ENCODE measurements around the gene SYTL1. TPM values are rescaled to one million over a fixed set of nuclear protein-coding genes. Genes with fewer than 3 reads are reported as not detected.

Gene SYTL1, protein sequence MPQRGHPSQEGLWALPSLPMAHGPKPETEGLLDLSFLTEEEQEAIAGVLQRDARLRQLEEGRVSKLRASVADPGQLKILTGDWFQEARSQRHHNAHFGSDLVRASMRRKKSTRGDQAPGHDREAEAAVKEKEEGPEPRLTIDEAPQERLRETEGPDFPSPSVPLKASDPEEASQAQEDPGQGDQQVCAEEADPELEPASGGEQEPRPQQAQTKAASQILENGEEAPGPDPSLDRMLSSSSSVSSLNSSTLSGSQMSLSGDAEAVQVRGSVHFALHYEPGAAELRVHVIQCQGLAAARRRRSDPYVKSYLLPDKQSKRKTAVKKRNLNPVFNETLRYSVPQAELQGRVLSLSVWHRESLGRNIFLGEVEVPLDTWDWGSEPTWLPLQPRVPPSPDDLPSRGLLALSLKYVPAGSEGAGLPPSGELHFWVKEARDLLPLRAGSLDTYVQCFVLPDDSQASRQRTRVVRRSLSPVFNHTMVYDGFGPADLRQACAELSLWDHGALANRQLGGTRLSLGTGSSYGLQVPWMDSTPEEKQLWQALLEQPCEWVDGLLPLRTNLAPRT
- 1 to 10 TPM; 1.6 to 1.9 TPM for total RNA-seq
- long read RNA-seq, donor 1, partial matches to known transcripts, result 0 of 2 reads
- long read RNA-seq, donor 1, other reads (novel, unspliced or antisense), result 2 of 2 reads
- long read RNA-seq, donor 2, partial matches to known transcripts, result 0 of 2 reads
- long read RNA-seq, donor 2, other reads (novel, unspliced or antisense), result 1 of 2 reads

DNA sequence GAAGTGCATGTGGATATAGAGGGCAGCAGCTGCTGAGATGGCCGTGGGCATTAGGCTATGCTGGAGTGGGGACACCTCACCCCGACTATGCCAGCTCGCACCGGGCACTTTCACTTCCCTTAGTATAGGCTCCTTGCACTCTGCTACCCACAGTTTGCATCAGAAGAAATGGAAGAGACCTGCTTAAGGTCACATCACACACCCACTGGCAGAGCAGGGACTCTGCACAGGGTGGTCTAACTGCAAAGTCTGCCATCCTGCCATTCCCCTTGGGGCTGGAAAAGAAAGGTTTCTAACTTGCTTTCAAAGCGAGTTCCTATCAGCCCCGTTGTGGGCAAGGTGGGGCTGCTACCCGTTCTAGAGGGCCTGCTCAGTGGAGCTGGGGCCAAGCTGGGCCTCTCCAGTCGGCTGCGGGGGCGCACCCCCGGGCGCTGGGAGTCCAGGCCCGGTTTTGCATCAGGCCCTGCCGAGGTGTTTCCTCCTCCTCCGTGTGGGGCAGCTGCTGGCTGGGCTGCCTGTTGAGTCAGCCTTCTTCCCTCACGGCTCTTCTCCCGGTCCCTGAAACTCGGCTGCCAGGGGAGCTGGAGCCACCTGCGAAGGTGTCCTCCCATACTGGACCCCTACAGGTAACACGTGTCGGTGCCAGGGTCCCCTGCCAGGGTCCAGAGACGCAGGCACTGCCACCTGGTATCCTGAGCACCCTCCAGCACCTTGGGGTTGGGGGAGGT lies at the start of gene SYTL1:
Gene SYTL1 (plus strand): TSS at position 498 of the 728 bp plus-strand sequence. CDS start 3,313 bp downstream, outside the sequence.
- intact Hi-C loops (cut with DNase I), result no loop called here
- peak; percentile 83 for DNase-seq (ENCODE audit: low spot score)

DNA sequence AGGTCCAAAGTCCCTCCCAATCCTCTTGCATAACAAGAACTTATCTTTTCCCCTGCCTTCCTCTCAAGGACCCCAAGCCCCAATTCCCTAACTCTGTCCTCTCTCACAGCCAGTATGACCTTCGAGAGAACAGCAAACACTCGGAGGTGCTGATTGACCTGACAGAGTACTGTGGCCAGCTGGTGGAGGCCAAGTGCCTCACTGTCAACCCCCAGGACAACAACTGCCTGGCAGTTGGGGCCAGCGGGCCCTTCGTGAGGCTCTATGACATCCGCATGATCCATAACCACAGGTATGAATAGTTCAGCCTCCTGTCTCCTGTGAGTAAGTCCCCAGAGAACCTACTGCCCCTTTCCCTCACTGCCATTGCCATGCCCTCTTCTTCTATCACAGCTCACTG lies 49.7 kb upstream of the SYTL1 start:
- intact Hi-C loops (cut with DNase I), result no loop called here

DNA sequence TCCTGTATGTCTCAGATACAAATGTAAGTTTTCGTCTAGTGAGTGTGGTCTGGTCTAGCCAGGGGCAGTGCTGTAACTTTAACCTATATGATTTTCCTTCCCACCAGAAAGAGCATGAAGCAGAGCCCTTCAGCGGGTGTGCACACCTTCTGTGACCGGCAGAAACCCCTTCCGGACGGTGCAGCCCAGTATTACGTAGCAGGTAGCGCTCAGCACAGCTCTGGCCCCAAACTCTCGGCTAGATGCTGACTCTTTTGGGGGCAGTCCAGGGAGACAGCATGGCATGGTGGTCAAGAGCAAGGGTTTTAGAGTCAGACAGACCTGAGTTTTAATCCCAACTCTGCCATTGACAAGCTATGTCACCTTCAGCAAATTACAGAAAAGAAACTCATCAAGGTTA lies 47.9 kb upstream of the SYTL1 start:
- peak; percentile 45 for DNase-seq (ENCODE audit: low spot score)
- intact Hi-C loops (cut with DNase I), result no loop called here

More for the DNA sequence above, 49.7 kb upstream of the SYTL1 start:
- no peak for DNase-seq (ENCODE audit: low spot score)

DNA sequence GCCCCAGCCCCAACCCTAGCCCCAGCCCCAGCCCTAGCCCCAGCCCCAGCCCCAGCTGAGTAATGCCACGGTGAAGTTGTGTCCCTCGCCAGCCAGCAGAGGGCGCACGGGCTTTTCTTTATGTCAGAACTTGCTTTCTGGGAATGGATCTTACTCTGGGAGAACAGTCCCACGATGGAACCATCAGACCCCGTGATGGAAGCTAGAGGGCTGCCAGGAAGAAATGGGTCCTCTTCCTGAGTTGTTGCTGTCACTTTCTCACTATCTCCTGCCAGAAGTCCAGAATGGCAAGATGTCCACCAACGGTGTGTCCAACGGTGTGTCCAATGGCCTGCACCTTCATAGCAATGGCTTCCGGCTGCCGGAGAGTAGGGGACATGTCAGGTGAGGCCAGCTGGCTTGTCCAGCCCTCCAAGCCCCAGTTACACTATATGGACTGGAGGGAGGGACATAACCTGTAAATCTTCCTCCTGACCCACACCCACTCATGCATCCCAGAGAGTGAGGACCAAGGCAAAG lies 45.0 kb upstream of the SYTL1 start:
- intact Hi-C loops (cut with DNase I), result no loop called here
- peak; percentile 92 for DNase-seq (ENCODE audit: low spot score)

DNA sequence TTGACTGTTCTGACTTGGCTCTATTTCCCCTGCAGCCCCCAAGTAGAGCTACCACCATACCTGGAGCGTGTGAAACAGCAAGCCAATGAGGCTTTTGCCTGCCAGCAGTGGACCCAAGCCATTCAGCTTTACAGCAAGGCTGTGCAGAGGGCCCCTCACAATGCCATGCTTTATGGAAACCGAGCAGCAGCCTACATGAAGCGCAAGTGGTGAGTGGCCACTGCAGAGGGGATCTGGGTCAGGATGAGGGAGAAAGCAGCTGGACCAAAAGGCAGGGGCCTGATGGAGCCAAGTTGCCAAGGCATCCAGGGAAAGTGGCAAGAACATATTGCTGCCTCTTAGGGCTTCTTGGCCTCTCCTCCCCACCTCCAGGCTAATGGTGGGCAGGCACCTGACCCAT lies 43.9 kb upstream of the SYTL1 start:
- intact Hi-C loops (cut with DNase I), result no loop called here
- DNase-seq (ENCODE audit: low spot score), result peak; percentile 45

DNA sequence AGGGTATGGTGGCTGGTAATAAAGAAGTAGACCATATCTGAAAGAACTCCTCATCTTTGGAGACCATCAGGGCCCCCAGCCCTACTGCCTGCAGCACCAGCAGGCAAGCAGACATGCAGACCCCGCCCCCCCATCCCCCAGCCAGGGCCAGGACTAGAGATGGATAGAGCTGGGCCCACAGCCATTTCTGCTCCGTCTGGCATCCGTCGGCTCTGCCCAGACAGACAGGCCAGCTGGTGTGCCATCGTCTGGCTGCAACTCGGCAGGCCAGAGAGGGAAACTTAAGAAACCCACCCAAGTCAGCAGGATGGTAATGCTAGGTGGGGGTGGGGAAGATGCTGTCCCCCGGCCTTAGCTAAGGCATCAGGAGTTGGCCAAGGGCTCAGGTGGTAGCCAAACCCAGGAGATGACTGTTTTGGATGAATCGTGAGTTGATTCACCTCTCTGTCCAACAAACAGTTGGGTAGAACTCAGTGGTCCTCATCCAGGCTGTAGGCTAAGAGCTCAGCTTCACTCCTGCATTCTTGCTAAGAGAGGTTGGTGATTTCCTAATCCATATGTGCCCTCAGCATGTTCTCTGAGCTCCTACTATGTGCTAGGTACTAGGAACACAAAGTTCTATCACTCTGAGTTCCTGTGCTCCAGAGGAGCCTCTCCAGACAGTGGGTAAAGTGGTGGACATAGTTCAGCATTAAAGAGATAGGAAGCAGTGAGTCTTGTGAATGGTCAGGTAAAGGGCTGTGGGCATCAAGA lies 43.0 kb upstream of the SYTL1 start:
- peak; percentile 62 for DNase-seq (ENCODE audit: low spot score)
- intact Hi-C loops (cut with DNase I), result no loop called here

DNA sequence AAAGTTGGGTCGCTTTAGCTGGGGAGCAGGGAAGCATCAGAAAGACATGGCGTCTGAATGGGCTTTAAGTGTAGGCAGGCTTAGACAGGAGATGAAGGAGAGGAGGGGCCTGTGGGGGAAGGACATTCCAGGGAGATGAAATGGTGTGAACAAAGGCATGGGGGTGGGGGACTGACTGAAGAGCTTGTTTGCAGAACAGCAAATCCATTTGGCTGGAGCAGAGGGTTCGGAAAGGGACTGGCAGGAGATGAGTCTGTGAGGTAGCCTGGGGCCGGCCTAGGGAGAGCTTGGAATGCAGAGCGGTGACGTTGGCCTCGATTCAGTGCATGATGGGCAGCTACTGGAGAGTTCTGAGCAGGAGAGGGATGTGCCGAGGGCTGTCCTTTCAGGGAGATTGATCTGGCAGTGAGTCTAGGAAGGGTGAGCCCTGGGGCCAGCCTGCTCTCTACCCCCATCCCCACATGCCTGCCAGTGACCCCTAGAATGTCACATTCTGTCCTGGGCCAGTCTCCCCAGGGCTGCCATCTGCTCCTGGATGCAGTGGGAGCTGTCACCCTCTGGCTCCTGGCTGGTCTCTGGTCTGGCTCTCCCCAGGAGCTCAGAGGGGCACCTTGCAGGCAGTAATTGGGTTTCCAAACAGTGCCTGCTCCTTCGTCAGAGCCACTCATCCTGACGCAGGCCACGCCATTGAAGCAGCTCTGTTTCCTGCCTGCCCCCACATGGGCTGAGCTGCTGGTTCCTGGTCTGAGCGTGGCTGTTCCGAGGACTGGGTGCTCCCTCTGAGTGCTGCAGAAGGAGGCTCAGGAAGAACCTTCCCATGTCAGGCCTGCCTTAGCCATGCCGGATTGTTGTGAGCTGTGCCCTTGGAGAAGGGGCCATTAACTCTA lies 42.2 kb upstream of the SYTL1 start:
- peak; percentile 90 for DNase-seq (ENCODE audit: low spot score)
- intact Hi-C loops (cut with DNase I), result loop anchor here (5.0 to 10.0 kb wide), 4 partner anchors 88 to 308 kb away; partner anchors contain the start of genes AHDC1 (in 1 of the 2) and GPR3 (in 1 of the 2)

DNA sequence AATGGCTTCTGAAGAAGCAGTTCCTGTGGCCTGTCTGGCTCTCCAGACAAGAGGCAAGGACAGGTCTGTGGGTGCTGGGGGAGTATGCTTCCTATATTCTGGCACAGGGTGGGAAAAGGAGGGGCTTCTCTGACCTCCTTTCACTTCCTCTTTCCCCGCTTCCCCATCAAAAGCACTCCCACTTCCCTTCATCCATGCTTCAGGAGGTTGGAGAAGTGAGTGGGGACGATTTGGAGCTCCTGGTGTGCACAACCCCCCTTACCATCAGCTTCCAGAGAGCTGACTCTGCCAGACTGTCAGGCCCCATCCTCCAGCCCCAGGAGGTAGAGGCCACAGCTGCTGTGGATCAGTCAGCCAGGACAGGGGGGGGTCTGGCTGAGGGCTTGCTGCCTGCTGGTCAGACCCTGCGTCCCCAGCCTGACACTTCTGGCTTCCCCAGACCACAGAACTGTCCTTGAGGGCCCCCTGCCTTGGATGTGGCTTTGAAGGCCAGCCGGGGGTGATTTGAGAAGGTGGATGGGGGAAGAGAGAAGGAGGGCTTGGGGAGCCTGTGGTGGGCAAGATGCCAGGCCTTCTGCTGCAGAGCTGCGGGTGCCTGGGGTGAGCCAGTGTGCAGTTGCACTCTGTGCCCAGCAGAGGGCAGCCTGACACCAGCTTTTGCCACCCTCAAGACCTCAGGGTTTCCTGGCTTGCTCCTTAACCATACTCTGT lies 41.3 kb upstream of the SYTL1 start:
- peak; percentile 95 for DNase-seq (ENCODE audit: low spot score)
- intact Hi-C loops (cut with DNase I), result loop anchor here (5.0 to 10.0 kb wide), 4 partner anchors 87 to 307 kb away; partner anchors contain the start of genes AHDC1 (in 1 of the 2) and GPR3 (in 1 of the 2)

DNA sequence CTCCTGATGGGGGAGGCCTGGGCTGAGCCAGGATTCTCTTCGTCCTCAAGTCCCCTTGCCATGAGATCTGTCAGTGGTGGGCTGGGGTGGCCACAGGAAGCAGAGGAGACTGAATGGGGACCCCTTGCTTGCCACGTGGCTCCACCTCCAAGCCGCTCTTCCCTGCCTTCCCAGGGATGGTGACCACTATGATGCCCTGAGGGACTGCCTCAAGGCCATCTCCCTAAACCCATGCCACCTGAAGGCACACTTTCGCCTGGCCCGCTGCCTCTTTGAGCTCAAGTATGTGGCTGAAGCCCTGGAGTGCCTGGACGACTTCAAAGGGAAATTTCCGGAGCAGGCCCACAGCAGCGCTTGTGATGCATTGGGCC lies 40.8 kb upstream of the SYTL1 start:
- DNase-seq (ENCODE audit: low spot score), result peak; percentile 81
- intact Hi-C loops (cut with DNase I), result loop anchor here (5.0 to 10.0 kb wide), 4 partner anchors 86 to 306 kb away; partner anchors contain the start of genes AHDC1 (in 1 of the 2) and GPR3 (in 1 of the 2)

DNA sequence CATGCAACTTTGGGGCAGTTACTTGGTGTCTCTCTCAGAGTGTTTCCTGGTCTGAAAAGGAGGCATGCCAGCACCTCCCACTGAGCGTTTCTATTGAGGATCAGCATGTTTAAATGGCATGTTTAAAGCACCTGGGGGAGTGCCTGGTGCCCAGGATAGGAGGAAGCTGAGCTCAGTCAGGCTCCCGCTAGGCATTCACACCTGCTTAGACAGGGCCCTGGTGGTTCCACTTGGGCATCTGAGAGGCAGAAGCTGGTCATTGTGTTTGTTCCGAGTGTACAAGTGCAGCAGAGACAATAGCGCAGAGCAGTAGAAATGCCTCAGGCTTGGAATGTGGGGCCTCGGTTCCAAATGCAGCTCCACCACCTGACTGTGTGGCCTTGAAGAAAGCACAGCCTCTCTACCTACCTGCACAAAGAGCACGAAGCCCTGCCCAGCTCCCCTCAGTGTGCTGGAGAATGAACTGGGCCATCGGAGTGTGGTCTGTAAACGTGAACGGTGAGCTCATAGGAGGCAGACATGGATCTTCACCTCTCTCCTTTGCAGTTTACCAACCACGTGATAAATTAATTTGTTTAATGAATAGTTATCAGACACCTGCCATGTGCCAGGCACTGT lies 40.1 kb upstream of the SYTL1 start:
- intact Hi-C loops (cut with DNase I), result loop anchor here (5.0 to 10.0 kb wide), 4 partner anchors 86 to 306 kb away; partner anchors contain the start of genes AHDC1 (in 1 of the 2) and GPR3 (in 1 of the 2)
- DNase-seq (ENCODE audit: low spot score), result peak; percentile 36

DNA sequence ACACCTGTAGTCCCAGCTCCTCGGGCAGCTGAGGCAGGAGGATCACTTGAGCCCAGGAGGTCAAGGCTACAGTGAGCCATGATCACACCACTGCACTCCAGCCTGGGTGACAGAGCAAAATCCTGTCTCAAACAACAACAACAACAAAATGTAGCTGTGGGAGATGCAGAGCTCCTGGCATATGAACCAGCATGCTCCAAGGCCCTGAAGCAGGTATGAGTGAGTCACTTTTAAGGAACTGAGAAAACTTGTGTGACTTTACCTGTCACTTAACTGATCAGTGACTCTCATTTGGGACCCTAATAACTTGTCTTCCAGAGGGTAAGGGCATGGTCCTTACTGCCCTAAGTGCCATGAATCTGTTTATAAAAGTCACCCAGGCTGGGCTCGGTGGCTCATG lies 39.2 kb upstream of the SYTL1 start:
- intact Hi-C loops (cut with DNase I), result loop anchor here (5.0 to 10.0 kb wide), 4 partner anchors 85 to 305 kb away; partner anchors contain the start of genes AHDC1 (in 1 of the 2) and GPR3 (in 1 of the 2)
- DNase-seq (ENCODE audit: low spot score), result no peak

DNA sequence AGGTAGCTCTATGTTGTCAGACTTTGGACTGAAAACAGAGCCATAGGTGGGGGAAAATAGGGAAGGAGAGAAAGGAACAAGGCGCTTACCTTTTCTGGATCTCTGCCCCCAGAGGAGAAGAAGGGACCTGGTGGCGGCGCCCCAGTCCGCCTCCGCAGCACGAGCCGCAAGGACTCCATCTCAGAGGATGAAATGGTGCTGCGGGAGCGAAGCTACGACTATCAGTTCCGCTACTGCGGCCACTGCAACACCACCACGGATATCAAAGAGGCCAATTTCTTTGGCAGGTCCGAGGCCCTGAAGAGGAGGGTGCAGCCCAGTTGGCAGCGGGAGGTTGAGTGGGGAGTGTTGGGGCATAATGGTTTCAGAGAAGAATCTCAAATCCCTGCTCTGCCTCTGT lies 38.3 kb upstream of the SYTL1 start:
- peak; percentile 68 for DNase-seq (ENCODE audit: low spot score)
- intact Hi-C loops (cut with DNase I), result loop anchor here (5.0 to 10.0 kb wide), 4 partner anchors 84 to 304 kb away; partner anchors contain the start of genes AHDC1 (in 1 of the 2) and GPR3 (in 1 of the 2)

DNA sequence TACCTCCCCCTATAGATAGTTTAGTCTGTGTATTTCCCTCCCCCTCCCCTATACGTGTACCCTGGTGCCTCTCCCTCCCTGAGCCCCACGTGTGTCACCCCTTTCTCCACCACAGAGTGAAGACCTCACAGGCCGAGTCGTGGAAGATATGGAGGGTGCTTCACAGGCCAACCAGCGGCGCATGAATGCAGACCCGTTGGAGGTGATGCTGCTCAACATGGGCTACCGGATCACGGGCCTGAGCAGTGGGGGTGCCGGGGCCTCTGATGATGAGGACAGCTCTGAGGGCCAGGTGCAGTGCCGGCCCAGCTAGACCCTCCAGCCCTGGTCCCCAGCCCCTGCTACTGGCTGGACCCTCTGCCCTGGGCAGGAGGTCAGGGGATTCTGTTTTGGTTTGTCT lies 35.8 kb upstream of the SYTL1 start:
- DNase-seq (ENCODE audit: low spot score), result peak; percentile 73
- intact Hi-C loops (cut with DNase I), result loop anchor here in 1 of 2 donors (10.0 kb wide), 1 partner anchor 299 kb away; the partner anchor contains the start of gene AHDC1

DNA sequence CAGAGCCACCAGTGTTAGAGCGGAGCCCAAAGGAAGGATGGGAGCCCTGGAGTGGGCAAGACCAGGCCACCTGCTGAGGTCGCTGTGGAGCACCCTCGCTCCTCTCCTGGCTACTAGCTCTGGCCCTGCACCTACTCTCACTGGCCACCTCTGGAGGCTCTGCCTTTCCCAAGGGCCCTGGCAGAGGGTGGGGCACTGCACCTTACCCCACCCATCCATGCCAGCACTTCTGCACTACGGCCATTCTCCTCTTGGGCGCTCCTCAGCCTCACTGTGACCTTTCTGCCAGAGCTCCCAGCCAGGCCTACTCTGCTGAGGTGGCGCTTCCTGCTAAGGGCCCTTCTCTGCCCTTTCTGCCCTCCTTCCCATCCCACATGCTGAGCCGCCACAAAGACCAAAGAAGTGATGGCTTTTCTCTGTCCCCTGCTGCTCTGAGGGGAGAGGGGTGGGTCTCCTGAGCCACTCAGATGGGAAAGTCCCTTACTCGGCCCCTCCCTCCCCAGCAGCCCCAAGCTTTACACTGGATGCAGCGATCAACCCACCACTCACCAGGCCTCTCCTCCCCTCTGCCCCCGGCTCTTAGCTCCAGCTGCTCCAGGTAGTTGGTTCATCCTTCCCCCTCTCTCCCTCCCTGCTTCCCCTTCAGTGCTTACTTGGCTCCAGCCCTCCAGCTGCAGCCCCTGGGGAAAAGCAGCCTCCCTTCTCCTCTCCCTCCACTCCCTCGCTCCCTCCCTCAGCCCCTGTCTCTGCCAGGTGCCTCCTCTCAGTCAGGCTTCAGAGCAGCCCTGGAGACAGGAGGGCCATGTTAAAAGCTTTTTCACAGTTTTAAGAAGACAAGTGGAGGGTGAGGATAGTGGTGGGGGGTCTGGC lies 34.7 kb upstream of the SYTL1 start:
- peak; percentile 76 for DNase-seq (ENCODE audit: low spot score)
- intact Hi-C loops (cut with DNase I), result loop anchor here in 1 of 2 donors (10.0 kb wide), 1 partner anchor 298 kb away; the partner anchor contains the start of gene AHDC1
